GM18873 (cell line): ENCODE results near the gene OR8S1.
"Not testable (repeated sequence)": the region's sequence is repeated elsewhere in the genome, so short reads cannot be mapped to it uniquely, and the experiment has no call there.

Experiments
- ATAC-seq: cut with Tn5 transposase; IDR thresholded peaks from one replicate; pipeline ENCODE4 v1.9.1; 2021; ENCODE audit warnings: mild to moderate bottlenecking, moderate library complexity, moderate number of reproducible peaks; ENCODE audit not compliant: unreplicated experiment, low FRiP score

Gene OR8S1

GRCh38 chr12:48525332-48525731 is at the start of gene OR8S1:
OR8S1 (plus strand) TSS chr12:48525632; CDS start chr12:48525632, 0 bp downstream.
- ATAC-seq, result no peak

- ATAC-seq, result no peak
These were observed 43.2 kb upstream of the OR8S1 start, which contains the start of gene C12orf54 for GRCh38 chr12:48482198-48482597. C12orf54 (plus strand) TSS chr12:48482498; CDS start chr12:48483297, 799 bp downstream.

GRCh38 chr12:48482930-48483329 is 42.5 kb upstream of the OR8S1 start:
- ATAC-seq, result no peak

DNA sequence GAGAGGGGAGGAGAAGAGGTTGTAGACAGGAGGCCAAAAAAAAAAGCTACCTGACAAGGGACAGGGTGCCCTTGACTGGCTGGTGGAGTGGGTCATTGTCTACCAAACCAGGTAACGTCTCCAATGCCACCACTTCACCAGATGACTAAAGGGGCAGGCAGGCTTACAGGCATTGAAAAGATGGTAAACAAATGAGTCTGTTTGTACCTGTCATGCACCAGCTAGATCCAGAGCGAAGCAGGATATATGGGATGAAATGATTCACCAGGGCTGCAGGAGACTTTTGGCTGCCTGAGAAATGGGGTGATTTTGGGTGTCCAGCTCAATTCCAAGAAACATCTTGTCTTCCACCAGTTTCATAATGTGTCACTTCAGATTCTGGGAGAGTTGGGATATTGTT is 39.2 kb upstream of the OR8S1 start:
- ATAC-seq, result no peak

DNA sequence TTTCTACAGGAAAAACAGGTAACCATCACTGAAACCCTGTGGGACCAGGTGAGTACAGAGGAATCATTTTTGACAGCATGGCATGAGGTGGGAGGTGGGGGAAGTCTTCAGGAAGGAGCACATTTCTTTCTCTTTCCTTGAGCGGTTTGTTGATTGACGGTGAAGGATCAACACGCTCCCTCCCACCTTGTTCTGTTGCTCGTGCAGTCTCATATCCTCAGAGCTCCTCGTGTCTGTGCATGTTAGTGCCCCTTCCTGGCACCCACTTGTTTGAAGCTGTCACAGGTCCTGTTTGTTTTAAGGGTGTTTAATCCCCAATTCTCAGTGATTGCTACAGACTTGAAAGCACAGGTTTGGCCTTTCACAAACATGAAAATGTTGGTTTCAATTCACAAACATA is 38.8 kb upstream of the OR8S1 start:
- ATAC-seq, result no peak

- ATAC-seq, result no peak
These were observed 36.4 kb upstream of the OR8S1 start for GRCh38 chr12:48489012-48489411.

DNA sequence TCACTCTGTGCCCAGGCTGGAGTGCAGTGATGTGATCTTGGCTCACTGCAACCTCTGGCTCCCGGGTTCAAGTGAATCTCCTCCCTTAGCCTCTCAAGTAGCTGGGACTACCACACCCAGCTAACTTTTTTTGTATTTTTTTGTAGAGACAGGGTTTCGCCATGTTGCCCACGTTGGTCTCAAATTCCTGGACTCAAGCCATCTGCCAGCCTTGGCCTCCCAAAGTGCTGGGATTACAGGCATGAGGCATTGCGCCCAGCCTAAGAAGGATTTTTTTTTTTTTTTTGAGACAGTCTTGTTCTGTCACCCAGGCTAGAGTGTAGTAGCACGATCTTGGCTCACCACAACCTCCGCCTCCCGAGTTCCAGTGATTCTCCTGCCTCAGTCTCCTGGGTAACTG is 36.0 kb upstream of the OR8S1 start:
- not testable (repeated sequence) for ATAC-seq

GRCh38 chr12:48500281-48500680 is 25.2 kb upstream of the OR8S1 start:
- not testable (repeated sequence) for ATAC-seq

DNA sequence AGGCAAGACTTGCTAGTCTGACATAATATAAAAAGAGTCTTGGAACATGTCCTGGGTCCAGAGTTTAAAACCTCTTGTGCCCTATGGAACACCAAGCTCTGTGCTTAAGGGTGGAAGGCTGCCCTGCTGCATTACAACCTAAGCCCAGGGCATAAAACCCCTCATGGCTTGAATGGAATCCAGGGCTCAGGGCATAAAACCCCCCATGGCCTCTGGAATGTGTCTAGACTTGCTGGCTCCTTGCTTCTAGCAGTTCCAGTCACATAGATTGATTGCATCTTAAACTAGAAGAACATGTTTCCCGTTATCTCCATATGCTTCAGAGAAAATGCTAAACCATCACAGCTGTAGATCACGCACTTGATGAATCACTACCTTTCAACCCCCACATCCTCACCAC is 18.6 kb upstream of the OR8S1 start:
- ATAC-seq, result not testable (repeated sequence)

DNA sequence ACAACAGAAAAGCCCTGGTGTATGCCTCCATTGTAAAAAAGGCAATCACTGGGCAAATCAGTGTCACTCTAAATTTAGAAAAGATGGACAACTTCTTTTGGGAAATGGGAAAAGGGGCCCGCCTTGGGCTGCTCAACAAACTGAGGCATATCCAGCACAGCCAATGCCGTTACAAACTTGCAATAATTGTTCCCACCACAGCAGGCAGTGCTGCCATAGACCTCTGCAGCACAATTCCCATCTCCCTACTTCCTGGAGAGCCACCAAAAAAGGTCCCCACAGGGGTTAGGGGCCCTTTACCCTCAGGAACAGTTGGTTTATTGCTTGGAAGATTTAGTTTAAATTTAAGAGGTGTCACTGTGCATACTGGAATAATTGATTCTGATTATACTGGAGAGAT is 16.4 kb upstream of the OR8S1 start:
- no peak for ATAC-seq

DNA sequence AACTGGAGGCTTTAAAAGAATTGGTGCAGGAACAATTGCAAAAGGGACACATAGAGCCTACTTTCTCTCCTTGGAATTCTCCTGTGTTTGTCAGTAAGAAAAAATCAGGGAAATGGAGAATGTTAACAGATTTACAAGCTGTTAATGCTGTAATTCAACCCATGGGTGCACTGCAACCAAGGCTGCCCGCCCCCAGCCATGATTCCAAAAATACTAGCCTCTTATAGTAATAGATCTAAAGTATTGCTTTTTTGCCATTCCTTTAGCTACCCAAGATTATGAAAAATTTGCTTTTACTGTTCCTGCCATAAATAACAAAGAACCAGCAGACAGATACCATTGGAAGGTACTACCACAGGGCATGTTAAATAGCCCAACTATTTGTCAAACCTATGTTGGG is 15.3 kb upstream of the OR8S1 start:
- ATAC-seq, result no peak

DNA sequence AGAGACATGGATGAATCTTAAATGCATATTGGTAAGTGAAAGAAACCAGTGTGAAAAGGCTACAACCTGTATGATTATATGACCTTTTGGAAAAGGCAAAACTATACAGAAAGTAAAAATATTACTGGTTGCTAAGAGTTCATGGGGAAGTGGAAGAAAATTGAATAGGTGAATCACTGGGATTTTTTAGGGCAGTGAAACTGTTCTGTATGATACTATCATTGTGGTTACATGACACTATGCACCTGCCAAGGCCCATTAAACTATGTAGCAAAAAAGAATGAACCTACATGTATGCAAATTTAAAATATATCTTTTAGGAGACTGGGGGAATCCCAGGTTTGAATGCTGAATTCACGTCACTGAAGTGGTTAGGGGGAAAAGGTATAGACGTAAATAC is 12.6 kb upstream of the OR8S1 start:
- ATAC-seq, result peak; percentile 67

- no peak for ATAC-seq
These were observed 10.7 kb upstream of the OR8S1 start for GRCh38 chr12:48514728-48515127.

DNA sequence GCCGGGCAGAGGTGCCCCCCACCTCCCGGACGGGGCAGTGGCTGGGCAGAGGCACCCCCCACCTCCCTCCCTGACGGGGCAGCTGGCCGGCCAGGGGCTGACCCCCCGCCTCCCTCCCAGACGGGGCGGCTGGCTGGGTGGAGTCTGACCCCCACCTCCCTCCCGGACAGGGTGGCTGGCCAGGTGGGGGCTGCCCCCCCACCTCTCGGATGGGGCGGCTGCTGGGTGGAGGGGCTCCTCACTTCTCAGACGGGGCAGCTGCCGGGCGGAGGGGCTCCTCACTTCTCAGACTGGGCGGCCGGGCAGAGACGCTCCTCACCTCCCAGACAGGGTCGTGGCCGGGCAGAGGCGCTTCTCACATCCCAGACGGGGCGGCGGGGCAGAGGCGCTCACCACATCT is 5.1 kb upstream of the OR8S1 start:
- not testable (repeated sequence) for ATAC-seq

GRCh38 chr12:48527891-48528670 is 2.6 kb downstream of the OR8S1 start:
- ATAC-seq, result no peak

DNA sequence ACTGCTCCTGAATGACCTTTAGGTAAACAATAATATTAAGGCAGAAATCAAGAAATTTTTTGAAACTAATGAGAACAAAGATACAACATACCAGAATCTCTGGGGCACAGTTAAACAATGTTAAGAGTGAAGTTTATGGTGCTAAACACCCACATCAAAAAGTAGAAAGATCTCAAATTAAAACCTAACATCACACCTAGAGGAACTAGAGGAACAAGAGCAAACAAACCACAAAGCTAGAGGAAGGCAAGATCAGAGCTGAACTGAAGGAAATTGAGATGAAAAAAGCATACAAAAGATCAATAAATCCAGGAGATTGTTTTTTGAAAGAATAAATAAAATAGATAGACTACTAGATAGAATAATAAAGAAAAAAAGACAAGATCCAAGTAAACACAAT is 7.2 kb downstream of the OR8S1 start:
- ATAC-seq, result no peak

DNA sequence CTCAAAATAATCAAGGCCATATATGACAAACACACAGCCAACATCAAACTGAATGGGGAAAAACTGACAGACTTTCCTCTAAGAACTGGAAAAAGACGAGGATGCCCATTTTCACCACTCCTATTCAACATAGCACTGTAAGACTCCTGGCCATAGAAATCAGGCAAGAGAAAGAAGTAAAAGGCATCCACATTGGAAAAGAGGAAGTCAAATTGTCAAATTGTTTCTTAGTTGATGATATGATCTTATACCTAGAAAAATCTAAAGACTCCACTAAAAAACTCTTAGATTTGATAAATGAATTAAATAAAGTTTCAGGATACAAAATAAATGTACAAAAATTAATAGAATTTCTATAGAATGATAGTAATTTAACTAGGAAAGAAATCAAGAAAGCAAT is 11.2 kb downstream of the OR8S1 start:
- no peak for ATAC-seq

DNA sequence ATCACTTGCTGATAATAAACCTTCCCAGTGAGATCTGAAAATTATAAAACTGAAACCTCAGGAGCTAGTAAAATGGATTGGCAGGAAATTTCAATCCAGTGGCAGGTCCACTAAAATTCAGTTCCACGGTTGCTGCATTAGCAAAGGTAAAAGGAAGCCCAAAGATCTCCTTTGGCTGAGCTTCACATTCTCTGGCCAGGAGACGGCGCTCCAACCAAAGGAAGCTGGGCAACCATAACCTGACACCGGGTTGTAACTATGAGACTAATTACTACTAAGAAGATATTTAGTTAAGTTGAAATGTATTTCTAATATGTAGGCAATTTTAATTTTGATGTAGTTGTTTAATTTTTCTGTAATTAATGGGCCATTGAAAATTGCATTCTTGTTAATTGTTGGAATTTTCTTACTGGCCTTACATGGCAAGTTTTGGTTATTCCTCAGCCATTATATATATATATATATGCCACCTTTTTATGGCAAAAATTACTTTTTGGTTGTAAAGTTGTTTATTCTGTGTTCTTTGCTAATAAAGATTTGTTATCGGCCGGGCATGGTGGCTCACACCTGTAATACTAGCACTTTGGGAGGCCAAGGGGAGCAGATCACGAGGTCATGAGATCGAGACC is 17.0 kb downstream of the OR8S1 start:
- no peak for ATAC-seq

DNA sequence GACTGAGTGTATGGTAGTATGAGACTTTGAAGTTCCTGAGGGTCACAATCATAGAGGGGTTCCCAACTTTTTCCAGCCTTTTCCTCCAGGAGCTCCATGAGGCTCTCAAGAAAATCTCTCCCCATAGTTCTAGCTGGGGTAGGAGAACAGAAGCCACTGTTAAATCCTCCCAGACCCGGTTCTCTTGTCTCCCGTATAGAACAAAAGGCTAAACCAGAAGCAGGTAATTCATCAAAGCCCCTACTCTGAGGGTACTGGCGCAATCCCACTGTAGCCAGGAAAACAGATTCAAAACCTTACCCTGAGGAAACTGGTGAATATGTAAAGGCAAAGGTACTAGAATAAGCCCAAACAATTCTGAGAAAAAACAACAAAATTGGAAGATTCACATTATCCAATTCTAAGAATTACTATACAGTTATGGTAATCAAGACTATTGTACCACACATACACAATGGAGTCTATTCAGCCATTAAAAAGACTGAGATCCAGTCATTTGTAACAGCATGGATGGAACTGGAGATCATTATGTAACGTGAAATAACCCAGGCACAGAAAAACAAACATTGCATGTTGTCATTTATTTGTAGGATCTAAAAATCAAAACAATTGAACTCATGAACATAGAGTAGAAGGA is 20.5 kb downstream of the OR8S1 start:
- no peak for ATAC-seq

DNA sequence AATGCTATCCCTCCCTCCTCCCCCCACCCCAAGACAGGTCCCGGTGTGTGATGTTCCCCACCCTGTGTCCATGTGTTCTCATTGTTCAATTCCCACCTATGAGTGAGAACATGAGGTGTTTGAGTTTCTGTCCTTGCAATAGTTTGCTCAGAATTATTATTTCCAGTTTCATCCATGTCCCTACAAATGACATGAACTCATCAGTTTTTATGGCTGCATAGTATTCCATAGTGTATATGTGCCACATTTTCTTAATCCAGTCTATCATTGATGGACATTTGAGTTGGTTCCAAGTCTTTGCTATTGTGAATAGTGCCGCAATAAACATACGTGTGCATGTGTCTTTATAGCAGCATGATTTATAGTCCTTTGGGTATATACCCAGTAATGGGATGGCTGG is 21.6 kb downstream of the OR8S1 start:
- ATAC-seq, result not testable (repeated sequence)

GRCh38 chr12:48551636-48552035 is 26.2 kb downstream of the OR8S1 start:
- not testable (repeated sequence) for ATAC-seq
